NCI-H146 treated with DMSO at 0.1 percent for 48 hours (cell line): Measurements from ENCODE around the gene SPATS2.

Source experiments
- DNase-seq: peaks from one replicate; lab custom pipeline; 2025; ENCODE audit not compliant: unreplicated experiment; lab: John Stamatoyannopoulos, UW

SPATS2 gene

GRCh38 chr12:49461221-49461620 is 94.0 kb downstream of the SPATS2 start:
- no peak for DNase-seq

GRCh38 chr12:49462083-49462744 is 95.0 kb downstream of the SPATS2 start:
- no peak for DNase-seq

- no peak for DNase-seq
These were observed 97.9 kb downstream of the SPATS2 start for GRCh38 chr12:49465132-49465531.

GRCh38 chr12:49470986-49471385 is 103.7 kb downstream of the SPATS2 start:
- DNase-seq = no peak

- DNase-seq = no peak
These were observed 104.3 kb downstream of the SPATS2 start for GRCh38 chr12:49471557-49471956.

GRCh38 chr12:49476091-49476490 is 108.8 kb downstream of the SPATS2 start:
- DNase-seq = no peak

GRCh38 chr12:49478949-49479664 is 111.8 kb downstream of the SPATS2 start:
- DNase-seq = no peak

- peak; percentile 75 for DNase-seq
These were observed 115.1 kb downstream of the SPATS2 start for GRCh38 chr12:49482095-49483051.

GRCh38 chr12:49483619-49484018 is 116.4 kb downstream of the SPATS2 start:
- no peak for DNase-seq

- no peak for DNase-seq
These were observed 120.3 kb downstream of the SPATS2 start for GRCh38 chr12:49487605-49488004.

- no peak for DNase-seq
These were observed 121.9 kb downstream of the SPATS2 start for GRCh38 chr12:49489154-49489553.

- DNase-seq = no peak
These were observed 122.5 kb downstream of the SPATS2 start for GRCh38 chr12:49489720-49490119.

- no peak for DNase-seq
These were observed 124.6 kb downstream of the SPATS2 start for GRCh38 chr12:49491823-49492222.

- DNase-seq = no peak
These were observed 126.6 kb downstream of the SPATS2 start for GRCh38 chr12:49493900-49494299.

GRCh38 chr12:49496417-49497360 is 129.4 kb downstream of the SPATS2 start:
- no peak for DNase-seq

GRCh38 chr12:49501895-49502294 is 134.6 kb downstream of the SPATS2 start:
- DNase-seq = no peak

GRCh38 chr12:49502590-49502989 is 135.3 kb downstream of the SPATS2 start:
- DNase-seq = no peak

GRCh38 chr12:49503674-49504180 is 136.5 kb downstream of the SPATS2 start:
- DNase-seq = peak; percentile 20

GRCh38 chr12:49505672-49506071 is 138.4 kb downstream of the SPATS2 start:
- DNase-seq = no peak

- DNase-seq = no peak
These were observed 139.9 kb downstream of the SPATS2 start for GRCh38 chr12:49507139-49507538.
